K562 (cell line): Measurements from ENCODE around the gene DLGAP1. TPM values are rescaled to one million over a fixed set of nuclear protein-coding genes. Genes with fewer than 3 reads are reported as not detected.
A peak's percentile ranks its signal among the peaks of the same experiment; 100 is the strongest.

Experiments used
- ARID1B ChIP-seq: fragments of 450-650 bp; IDR thresholded peaks from 2 replicates; pipeline ENCODE4 v1.6.1; 2016; ENCODE audit warnings: antibody characterized with exemption, mild to moderate bottlenecking, inconsistent platforms
- CBX3 ChIP-seq, 2 experiments: IDR thresholded peaks; 1 replicate in 1 of 2; 2 replicates in 1 of 2; pipeline ENCODE4 v1.6.1; 2012; ENCODE audit warnings: inconsistent platforms in 2 of 2, low read length in 2 of 2, borderline replicate concordance in 1 of 2, control low read depth in 1 of 2
- ETS1 ChIP-seq: conservative IDR thresholded peaks from 2 replicates; pipeline ENCODE4 v1.6.1; 2011; ENCODE audit warnings: low read depth, mild to moderate bottlenecking, low read length; ENCODE audit not compliant: control insufficient read depth
- FOXA1 ChIP-seq: fragments of 450-650 bp; IDR thresholded peaks from 2 replicates; pipeline ENCODE4 v1.6.1; 2016; ENCODE audit warnings: mild to moderate bottlenecking, borderline replicate concordance
- FOXJ2 ChIP-seq: fragments of 200-800 bp; sonication (Bioruptor generic); IDR thresholded peaks from 2 replicates; pipeline ENCODE4 v1.6.1; 2016; ENCODE audit warnings: missing genetic modification characterization, missing compliant biosample characterization
- HOXB6 ChIP-seq: fragments of 250-450 bp; sonication (Bioruptor Pico); IDR thresholded peaks from 2 replicates; pipeline ENCODE4 v1.5.1; 2022; ENCODE audit warnings: mild to moderate bottlenecking, borderline replicate concordance
- JUND ChIP-seq, 2 experiments: IDR thresholded peaks; 2 replicates in 1 of 2; 3 replicates in 1 of 2; pipeline ENCODE4 v1.6.1; 2011; ENCODE audit warnings: borderline replicate concordance in 2 of 2, low read depth in 2 of 2, low read length in 2 of 2, improper control_type of control experiment in 1 of 2, missing biosample characterization in 1 of 2, missing genetic modification characterization in 1 of 2, missing genetic modification reagents in 1 of 2
- PHB ChIP-seq: fragments of 250-450 bp; sonication (Bioruptor Pico); IDR thresholded peaks from 2 replicates; pipeline ENCODE4 v1.5.0; 2021
- PTTG1 ChIP-seq: fragments of 450-650 bp; IDR thresholded peaks from 2 replicates; pipeline ENCODE4 v1.6.1; 2016; ENCODE audit warnings: low read depth, mild to moderate bottlenecking, missing genetic modification characterization, missing compliant biosample characterization
- TCFL5 ChIP-seq: fragments of 250-450 bp; sonication (Bioruptor Pico); conservative IDR thresholded peaks from 2 replicates; pipeline ENCODE4 v1.6.1; 2021; ENCODE audit warnings: mild to moderate bottlenecking, moderate library complexity, matching md5 sums
- ZBTB33 ChIP-seq: sonication (generic); formaldehyde crosslinking; IDR thresholded peaks from 2 replicates; pipeline ENCODE4 v1.8.1; 2023; ENCODE audit warnings: mild to moderate bottlenecking, missing genetic modification reagents
- ZC3H4 ChIP-seq: sonication (generic); formaldehyde crosslinking; IDR thresholded peaks from 2 replicates; pipeline ENCODE4 v1.9.0; 2021; ENCODE audit warnings: missing genetic modification reagents, borderline replicate concordance
- ZEB2 ChIP-seq: fragments of 450-650 bp; IDR thresholded peaks from 2 replicates; pipeline ENCODE4 v1.6.1; 2016
- ZFP1 ChIP-seq: fragments of 450-650 bp; formaldehyde crosslinking; IDR thresholded peaks from 2 replicates; pipeline ENCODE4 v1.4.0; 2020; ENCODE audit warnings: mild to moderate bottlenecking, mixed read lengths
- ZNF253 ChIP-seq: fragments of 250-450 bp; sonication (Bioruptor Pico); conservative IDR thresholded peaks from 2 replicates; pipeline ENCODE4 v1.6.1; 2021; ENCODE audit warnings: mild to moderate bottlenecking
- ZNF316 ChIP-seq: fragments of 450-650 bp; IDR thresholded peaks from 2 replicates; pipeline ENCODE4 v1.6.1; 2016
- ZNF444 ChIP-seq: fragments of 250-450 bp; sonication (Bioruptor Pico); IDR thresholded peaks from 2 replicates; pipeline ENCODE4 v1.4.0; 2020; ENCODE audit warnings: mild to moderate bottlenecking, moderate library complexity
- polyA plus RNA-seq, 8 experiments: library from polyadenylated mRNA; depleted of rRNA in 4 of 8; stranded (reverse) in 5 of 8; unstranded in 3 of 8; fragments of >200 nt; fragmentation: Nextera tagmentation in 2 of 8; fragmentation: Illumina TruSeq in 1 of 8; extraction: Ambion mirVana in 2 of 8; extraction: Trizol in 1 of 8; gene quantifications; 2 replicates each; pipeline versions ENCODE4 v1.2.1 to v1.2.3, GENCODE V29; 2011 to 2014; ENCODE audit warnings: inconsistent platforms in 1 of 8, missing spikeins in 1 of 8
- total RNA-seq, 7 experiments: library from RNA; depleted of rRNA in 6 of 7; stranded (reverse); fragments of >200 nt in 6 of 7; fragmentation: Illumina TruSeq in 2 of 7; extraction: Trizol in 2 of 7; gene quantifications; 2 replicates each; pipeline versions ENCODE4 v1.2.1 to v1.2.3, GENCODE V29; 2011 to 2021; ENCODE audit warnings: low replicate concordance in 1 of 7
- TF ChIP-seq, protein P1 (sequence below): fragments of 250-450 bp; sonication (Bioruptor Pico); IDR thresholded peaks from 2 replicates; pipeline ENCODE4 v1.8.0; 2022; ENCODE audit warnings: moderate library complexity, mild to moderate bottlenecking, inconsistent platforms
- TF ChIP-seq, protein P2 (sequence below), 2 experiments: fragments of 450-650 bp in 1 of 2; sonication (generic) in 1 of 2; formaldehyde crosslinking in 1 of 2; IDR thresholded peaks in 1 of 2; conservative IDR thresholded peaks in 1 of 2; 2 replicates each; pipeline versions ENCODE4 v1.6.1 to v1.8.1; 2016 to 2023; ENCODE audit warnings: mild to moderate bottlenecking in 2 of 2, moderate library complexity in 2 of 2, inconsistent platforms in 1 of 2, missing genetic modification reagents in 1 of 2

DLGAP1 gene
- total and polyA plus RNA-seq, 9 of the 15 experiments (the other 6 are each of a cell fraction or from before 2014, with no cell fraction given) = 0.04 to 0.22 (median 0.08) TPM

DNA sequence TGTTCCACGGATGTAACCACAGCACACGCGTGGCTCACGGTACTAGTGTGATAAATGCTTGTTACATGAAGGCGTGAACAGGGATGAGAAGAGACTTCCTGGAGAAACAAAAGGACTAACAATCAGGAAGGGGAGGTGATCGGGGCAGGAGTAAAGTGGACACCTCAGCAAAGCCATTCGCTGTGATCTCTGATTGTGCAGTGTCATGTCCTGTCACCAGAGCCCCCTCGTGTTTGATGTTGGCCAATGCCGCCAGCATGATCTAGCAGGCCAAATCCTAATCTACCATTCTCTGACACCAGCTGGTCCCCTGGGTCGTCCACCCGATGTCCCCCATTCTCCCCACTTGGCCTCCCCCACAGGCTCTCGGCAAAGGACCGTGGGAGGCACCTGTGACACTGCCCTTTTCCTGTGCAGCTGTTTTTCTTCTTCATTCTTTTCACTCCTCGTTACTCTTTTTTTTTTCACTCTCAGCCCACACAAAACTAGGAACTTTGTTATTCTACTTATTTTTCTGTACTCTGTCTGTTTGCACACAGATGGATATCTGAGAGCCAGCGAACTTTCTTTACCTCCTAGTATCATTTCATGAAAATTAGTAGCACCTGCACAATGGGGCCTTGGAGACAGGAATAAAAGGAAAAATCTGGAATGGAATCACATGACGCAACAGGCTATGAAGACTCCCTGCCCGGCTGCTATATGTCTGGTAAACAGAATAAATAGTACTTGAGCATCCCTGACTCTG, 858.3 kb downstream of the DLGAP1 start (continued):
- TF ChIP-seq FOXA1 = no peak
- no peak for TF ChIP-seq PHB (CRISPR knock-in tag)
- peak in 1 of 2 experiments; percentile 80; a peak in 1 of 3 replicates for TF ChIP-seq CBX3 (IDR thresholded peaks at IDR 0.05; ENCODE audit: borderline replicate concordance in 1 of 2, low read length in 2 of 2)
- TF ChIP-seq ZNF444 = 0 out of 2 replicates have a peak, but pooled peaks have one; percentile 41
- TF ChIP-seq ARID1B = no peak
- TF ChIP-seq, protein P1, sequence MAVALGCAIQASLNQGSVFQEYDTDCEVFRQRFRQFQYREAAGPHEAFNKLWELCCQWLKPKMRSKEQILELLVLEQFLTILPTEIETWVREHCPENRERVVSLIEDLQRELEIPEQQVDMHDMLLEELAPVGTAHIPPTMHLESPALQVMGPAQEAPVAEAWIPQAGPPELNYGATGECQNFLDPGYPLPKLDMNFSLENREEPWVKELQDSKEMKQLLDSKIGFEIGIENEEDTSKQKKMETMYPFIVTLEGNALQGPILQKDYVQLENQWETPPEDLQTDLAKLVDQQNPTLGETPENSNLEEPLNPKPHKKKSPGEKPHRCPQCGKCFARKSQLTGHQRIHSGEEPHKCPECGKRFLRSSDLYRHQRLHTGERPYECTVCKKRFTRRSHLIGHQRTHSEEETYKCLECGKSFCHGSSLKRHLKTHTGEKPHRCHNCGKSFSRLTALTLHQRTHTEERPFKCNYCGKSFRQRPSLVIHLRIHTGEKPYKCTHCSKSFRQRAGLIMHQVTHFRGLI (CRISPR knock-in tag) = peak; percentile 58; the same call in 1 of the 2 replicates
- no peak for TF ChIP-seq ZNF316
- no peak for TF ChIP-seq ZBTB33 (CRISPR knock-in tag)
- TF ChIP-seq ZC3H4 (CRISPR knock-in tag) = no peak
- peak; percentile 96 for TF ChIP-seq ETS1
- peak; percentile 59; the same call in 1 of the 2 replicates for TF ChIP-seq FOXJ2
- no peak for TF ChIP-seq ZEB2
- no peak for TF ChIP-seq HOXB6
- TF ChIP-seq PTTG1 (tag) = peak; percentile 5
- TF ChIP-seq ZFP1 (CRISPR knock-in tag) = no peak
- TF ChIP-seq ZNF253 (CRISPR knock-in tag) = 0 out of 2 replicates have a peak, but pooled peaks have one; percentile 25
- TF ChIP-seq, protein P2, sequence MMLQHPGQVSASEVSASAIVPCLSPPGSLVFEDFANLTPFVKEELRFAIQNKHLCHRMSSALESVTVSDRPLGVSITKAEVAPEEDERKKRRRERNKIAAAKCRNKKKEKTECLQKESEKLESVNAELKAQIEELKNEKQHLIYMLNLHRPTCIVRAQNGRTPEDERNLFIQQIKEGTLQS (IDR thresholded peaks at IDR 0.05) = no peak
- TF ChIP-seq, protein P2 (CRISPR knock-in tag; conservative IDR thresholded peaks at IDR 0.05) = no peak
- TF ChIP-seq JUND (IDR thresholded peaks at IDR 0.05; ENCODE audit: borderline replicate concordance, low read depth, low read length) = peak; percentile 91
- peak; percentile 93; the same call in 2 of the 3 replicates for TF ChIP-seq JUND (tag; IDR thresholded peaks at IDR 0.05; ENCODE audit: borderline replicate concordance, low read depth, low read length)
- TF ChIP-seq TCFL5 (CRISPR knock-in tag) = 0 out of 2 replicates have a peak, but pooled peaks have one; percentile 6
